ENCODE measurements around the gene RALGAPA2.

- TF ChIP-seq CTCF (conservative IDR thresholded peaks at IDR 0.05 in 1 of 2, IDR thresholded peaks at IDR 0.05 in 1 of 2; ENCODE audit: low read depth in 1 of 2, low read length in 2 of 2) (no peak), EZH2 (IDR thresholded peaks at IDR 0.05; ENCODE audit: low read length, missing control alignments) (no peak)
Observed at GRCh38 chr20:20597966-20598365, 114.5 kb downstream of the RALGAPA2 start.
